ENCODE results near the gene ANK2. TPM values are rescaled to one million over a fixed set of nuclear protein-coding genes. Genes with fewer than 3 reads are reported as not detected.

Gene ANK2
- 5.5 TPM for total RNA-seq (2021; ENCODE audit: unreplicated experiment)
- 2.7 TPM for polyA plus RNA-seq (2012; ENCODE audit: insufficient read length)
- percentile 38 among the genes with signal in this experiment for Bru-seq, nascent RNA
- BruChase-seq, experiment 1, labeled RNA remaining after a 2-hour chase = percentile 37 among the genes with signal in this experiment
- BruChase-seq, experiment 2, labeled RNA remaining after a 6-hour chase = percentile 36 among the genes with signal in this experiment
- long read RNA-seq, partial matches to known transcripts = 1 of 3 reads
- long read RNA-seq, other reads (novel, unspliced or antisense) = 2 of 3 reads

- intact Hi-C loops (cut with micrococcal nuclease; ENCODE audit: unreplicated experiment) = no loop called here
- Histone ChIP-seq H3K27ac (ENCODE audit: low read length) (no peak within 1 kb of the TSS), H3K9me3 (ENCODE audit: control insufficient read depth, insufficient read depth, low read depth, low read length) (no peaks in the 10 kb centered on the region), H3K4me3 (ENCODE audit: low read depth in 2 of 2, low read length in 2 of 2) (no peak within 1 kb of the TSS), H3K27me3 (ENCODE audit: control insufficient read depth, insufficient read depth, low read length) (no peaks in the 10 kb centered on the region), H3K4me1 (ENCODE audit: control insufficient read depth, insufficient read depth, low read length) (no peaks in the 10 kb centered on the region), H3K36me3 (ENCODE audit: control insufficient read depth, insufficient read depth, low read length) (no peaks in the 10 kb centered on the region)
- no peak for TF ChIP-seq SIN3A (IDR thresholded peaks at IDR 0.05; ENCODE audit: borderline replicate concordance, insufficient read depth, low read depth, low read length)
- TF ChIP-seq CTCF (IDR thresholded peaks at IDR 0.05) = no peak
- no peak for TF ChIP-seq TCF7L2 (IDR thresholded peaks at IDR 0.05; ENCODE audit: low read depth, low read length)
- no peak for TF ChIP-seq POLR2AphosphoS5 (IDR thresholded peaks at IDR 0.05; ENCODE audit: low read depth, low read length)
- no peak for TF ChIP-seq REST (IDR thresholded peaks at IDR 0.05; ENCODE audit: insufficient read depth in 1 of 2, low read depth in 2 of 2, low read length in 1 of 2)
- DNase-seq (ENCODE audit: low read depth, low spot score) = no peak
- in situ Hi-C loops (cut with HindIII; ENCODE audit: low pct_unique_long_range_greater_than_20kb, low sequenced_read_pairs) = no loop called here
- ATAC-seq = no peak
- ChIA-PET CTCF (no interaction called here), POLR2A (no interaction called here)
- no TSS peak for BruUV-seq (replicated peaks)
Observed at GRCh38 chr4:113049421-113050370, at the start of gene ANK2. TSS of gene ANK2 (plus strand) at chr4:113049653. CDS start at chr4:113049729, 76 bp downstream.

GRCh38 chr4:113003841-113004240 lies 45.6 kb upstream of the ANK2 start:
- no peak overlapping the region for H3K27ac ChIP-seq (ENCODE audit: low read length)
- CTCF ChIA-PET = no interaction called here
- no peak for DNase-seq (ENCODE audit: low read depth, low spot score)

More at GRCh38 chr4:113003841-113004240, 45.6 kb upstream of the ANK2 start:
- ATAC-seq = no peak
- H3K36me3 ChIP-seq (ENCODE audit: control insufficient read depth, insufficient read depth, low read length) = no peaks in the 10 kb centered on the region
- no peaks in the 10 kb centered on the region for H3K27me3 ChIP-seq (ENCODE audit: control insufficient read depth, insufficient read depth, low read length)
- POLR2A ChIA-PET = no interaction called here
- no peak for TF ChIP-seq SIN3A (IDR thresholded peaks at IDR 0.05; ENCODE audit: borderline replicate concordance, insufficient read depth, low read depth, low read length)
- TF ChIP-seq CTCF (IDR thresholded peaks at IDR 0.05) = no peak
- TF ChIP-seq TCF7L2 (IDR thresholded peaks at IDR 0.05; ENCODE audit: low read depth, low read length) = no peak
- no peak for TF ChIP-seq POLR2AphosphoS5 (IDR thresholded peaks at IDR 0.05; ENCODE audit: low read depth, low read length)
- TF ChIP-seq REST (IDR thresholded peaks at IDR 0.05; ENCODE audit: insufficient read depth in 1 of 2, low read depth in 2 of 2, low read length in 1 of 2) = no peak
- in situ Hi-C loops (cut with HindIII; ENCODE audit: low pct_unique_long_range_greater_than_20kb, low sequenced_read_pairs) (no loop called here), intact Hi-C loops (cut with micrococcal nuclease; ENCODE audit: unreplicated experiment) (no loop called here)
- H3K4me3 ChIP-seq (ENCODE audit: low read depth in 2 of 2, low read length in 2 of 2) = no peak overlapping the region
- no TSS peak for BruUV-seq (replicated peaks)
- H3K4me1 ChIP-seq (ENCODE audit: control insufficient read depth, insufficient read depth, low read length) = no peaks in the 10 kb centered on the region
- no peaks in the 10 kb centered on the region for H3K9me3 ChIP-seq (ENCODE audit: control insufficient read depth, insufficient read depth, low read depth, low read length)

All from Panc1 (cell line).